ENCODE measurements around the gene PTPRK.

GRCh38 chr6:128499079-128499731 lies 21.2 kb downstream of the PTPRK start:
- no peak for TF ChIP-seq CTCF (IDR thresholded peaks at IDR 0.05)
- TF ChIP-seq POLR2A (IDR thresholded peaks at IDR 0.05), result no peak
